Mesothelial cell of epicardium (in vitro differentiated cells): Measurements from ENCODE around the gene RBMS1. TPM values are rescaled to one million over a fixed set of nuclear protein-coding genes. Genes with fewer than 3 reads are reported as not detected.
A peak's percentile ranks its signal among the peaks of the same experiment; 100 is the strongest.

Experiments used
- DNase-seq, 2 experiments: peaks; one replicate each; pipeline ENCODE4 v3.0.0; 2021; ENCODE audit warnings: low spot score in 2 of 2; ENCODE audit not compliant: unreplicated experiment in 2 of 2
- H3K27ac Mint-ChIP-seq: 2 replicates; pipeline ENCODE4 v1.8.0; 2021; ENCODE audit warnings: mixed read lengths
- H3K27me3 Mint-ChIP-seq: 2 replicates; pipeline ENCODE4 v1.8.0; 2021; ENCODE audit warnings: low read depth, mixed read lengths
- H3K36me3 Mint-ChIP-seq: 2 replicates; pipeline ENCODE4 v1.8.0; 2021; ENCODE audit warnings: mixed read lengths
- H3K4me1 Mint-ChIP-seq: 2 replicates; pipeline ENCODE4 v1.8.0; 2021; ENCODE audit warnings: mixed read lengths
- H3K4me3 Mint-ChIP-seq: 2 replicates; pipeline ENCODE4 v1.8.0; 2021; ENCODE audit warnings: mild to moderate bottlenecking, moderate library complexity, mixed read lengths
- H3K9me3 Mint-ChIP-seq: 2 replicates; pipeline ENCODE4 v1.8.0; 2021; ENCODE audit warnings: mixed read lengths
- CTCF ChIP-seq: fragments of 200-600 bp; sonication (generic); IDR thresholded peaks from one replicate; pipeline ENCODE4 v1.5.0; 2021; ENCODE audit warnings: antibody characterized with exemption; ENCODE audit not compliant: unreplicated experiment
- total RNA-seq: library from RNA; stranded (reverse); gene quantifications from 3 replicates; pipeline ENCODE4 v1.2.1, GENCODE V29; 2021

RBMS1 gene
- total RNA-seq, 1 donor from 2014 or later, result 128 TPM

GRCh38 chr2:160411955-160412354 lies 81.7 kb downstream of the RBMS1 start:
- TF ChIP-seq CTCF, result no peak
- no peaks in the 10 kb centered on the region for H3K36me3 Mint-ChIP-seq
- DNase-seq, result no peak
- peaks cover 21% of the 10 kb centered on the region for H3K4me1 Mint-ChIP-seq
- H3K9me3 Mint-ChIP-seq, result no peaks in the 10 kb centered on the region
- H3K27me3 Mint-ChIP-seq, result no peaks in the 10 kb centered on the region
- H3K27ac Mint-ChIP-seq, result no peak overlapping the region
- no peak overlapping the region for H3K4me3 Mint-ChIP-seq

GRCh38 chr2:160411167-160411566 lies 82.4 kb downstream of the RBMS1 start:
- H3K9me3 Mint-ChIP-seq, result no peaks in the 10 kb centered on the region
- H3K4me3 Mint-ChIP-seq, result no peak overlapping the region
- H3K27ac Mint-ChIP-seq, result no peak overlapping the region
- H3K36me3 Mint-ChIP-seq, result no peaks in the 10 kb centered on the region
- DNase-seq, result no peak
- H3K4me1 Mint-ChIP-seq, result peaks cover 27% of the 10 kb centered on the region
- TF ChIP-seq CTCF, result no peak
- no peaks in the 10 kb centered on the region for H3K27me3 Mint-ChIP-seq

DNA sequence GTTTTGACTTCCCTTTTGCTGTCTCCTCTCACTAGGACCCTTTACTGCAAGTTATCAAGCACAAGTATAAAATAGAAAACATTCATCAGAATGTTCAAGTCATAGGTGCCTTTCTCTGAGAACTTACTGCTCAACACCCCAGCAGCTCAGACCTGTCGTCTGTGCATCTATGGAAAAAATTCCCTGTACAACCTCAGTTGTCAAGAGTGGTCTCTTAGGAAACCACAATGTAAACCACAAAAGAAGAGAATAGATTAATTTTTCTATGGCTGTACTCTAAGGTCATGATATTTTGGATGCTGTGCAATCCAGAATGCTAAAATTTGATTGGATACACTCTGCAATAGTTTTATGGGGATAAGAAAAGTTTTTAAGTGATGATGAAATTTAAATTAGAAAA lies 84.1 kb downstream of the RBMS1 start:
- Mint-ChIP-seq H3K4me3 (no peak overlapping the region), H3K27ac (peak overlapping the region; percentile 93), H3K36me3 (no peaks in the 10 kb centered on the region), H3K27me3 (no peaks in the 10 kb centered on the region), H3K4me1 (peaks cover 43% of the 10 kb centered on the region), H3K9me3 (no peaks in the 10 kb centered on the region)
- no peak for TF ChIP-seq CTCF
- no peak for DNase-seq

DNA sequence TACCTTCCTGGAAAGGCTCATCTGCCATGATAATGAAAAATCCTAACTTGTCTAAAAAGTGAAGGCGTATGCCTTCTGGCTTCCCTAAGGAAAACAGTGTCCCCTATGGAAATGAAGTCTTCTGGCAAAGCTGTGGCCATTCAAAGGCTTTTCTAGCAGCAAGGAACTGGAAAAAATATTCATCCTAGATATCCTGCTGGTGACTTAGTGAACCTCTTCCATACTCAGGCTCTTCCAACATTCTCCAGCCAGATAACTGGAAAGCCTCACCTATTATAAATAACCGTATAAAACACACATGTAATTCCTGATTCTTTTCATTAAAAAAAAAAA lies 84.7 kb downstream of the RBMS1 start:
- peak; percentile 38 for TF ChIP-seq CTCF
- peaks cover 43% of the 10 kb centered on the region for H3K4me1 Mint-ChIP-seq
- DNase-seq, result no peak
- H3K4me3 Mint-ChIP-seq, result peak overlapping the region; percentile 74
- H3K9me3 Mint-ChIP-seq, result no peaks in the 10 kb centered on the region
- peak overlapping the region; percentile 93 for H3K27ac Mint-ChIP-seq
- H3K36me3 Mint-ChIP-seq, result no peaks in the 10 kb centered on the region
- H3K27me3 Mint-ChIP-seq, result no peaks in the 10 kb centered on the region

GRCh38 chr2:160408173-160408958 lies 85.2 kb downstream of the RBMS1 start:
- no peak for TF ChIP-seq CTCF
- H3K27ac Mint-ChIP-seq, result peak overlapping the region; percentile 93
- H3K4me1 Mint-ChIP-seq, result peaks cover 47% of the 10 kb centered on the region
- no peaks in the 10 kb centered on the region for H3K9me3 Mint-ChIP-seq
- peak overlapping the region; percentile 74 for H3K4me3 Mint-ChIP-seq
- no peaks in the 10 kb centered on the region for H3K36me3 Mint-ChIP-seq
- DNase-seq, result no peak
- no peaks in the 10 kb centered on the region for H3K27me3 Mint-ChIP-seq
